GM23338 (cell line): ENCODE results near the gene RNASE2.
"Not testable (repeated sequence)": the region's sequence is repeated elsewhere in the genome, so short reads cannot be mapped to it uniquely, and the experiment has no call there.

Source experiments
- CTCF ChIP-seq, 2 experiments: fragments of 200-600 bp in 1 of 2; sonication (generic) in 1 of 2; conservative IDR thresholded peaks; 2 replicates each; pipeline versions ENCODE4 v1.5.1 to v1.6.1; 2016 to 2017; ENCODE audit warnings: antibody characterized with exemption in 2 of 2, low read depth in 2 of 2, mild to moderate bottlenecking in 2 of 2, moderate library complexity in 1 of 2
- EZH2 ChIP-seq: fragments of 200-600 bp; sonication (generic); IDR thresholded peaks from one replicate; pipeline ENCODE4 v1.8.0; 2017; ENCODE audit warnings: antibody characterized with exemption, mild to moderate bottlenecking, low read depth; ENCODE audit not compliant: unreplicated experiment
- POLR2AphosphoS5 ChIP-seq: IDR thresholded peaks from 2 replicates; pipeline ENCODE4 v1.6.1; 2016; ENCODE audit warnings: antibody characterized with exemption, low read depth
- REST ChIP-seq: IDR thresholded peaks from one replicate; pipeline ENCODE4 v1.6.1; 2018; ENCODE audit warnings: antibody characterized with exemption; ENCODE audit not compliant: unreplicated experiment
- STAT1 ChIP-seq: IDR thresholded peaks from one replicate; pipeline ENCODE4 v1.6.1; 2016; ENCODE audit warnings: antibody characterized with exemption; ENCODE audit not compliant: unreplicated experiment

- TF ChIP-seq EZH2; STAT1; REST; POLR2AphosphoS5; CTCF (conservative IDR thresholded peaks at IDR 0.05; ENCODE audit: low read depth in 2 of 2): not testable (repeated sequence)
Observed at GRCh38 chr14:20955538-20955873, 219 bp downstream of the RNASE2 start.
